Measurements from ENCODE around the gene RNU5D-1.
"Not testable (repeated sequence)": the region's sequence is repeated elsewhere in the genome, so short reads cannot be mapped to it uniquely, and the experiment has no call there.

Gene RNU5D-1

DNA sequence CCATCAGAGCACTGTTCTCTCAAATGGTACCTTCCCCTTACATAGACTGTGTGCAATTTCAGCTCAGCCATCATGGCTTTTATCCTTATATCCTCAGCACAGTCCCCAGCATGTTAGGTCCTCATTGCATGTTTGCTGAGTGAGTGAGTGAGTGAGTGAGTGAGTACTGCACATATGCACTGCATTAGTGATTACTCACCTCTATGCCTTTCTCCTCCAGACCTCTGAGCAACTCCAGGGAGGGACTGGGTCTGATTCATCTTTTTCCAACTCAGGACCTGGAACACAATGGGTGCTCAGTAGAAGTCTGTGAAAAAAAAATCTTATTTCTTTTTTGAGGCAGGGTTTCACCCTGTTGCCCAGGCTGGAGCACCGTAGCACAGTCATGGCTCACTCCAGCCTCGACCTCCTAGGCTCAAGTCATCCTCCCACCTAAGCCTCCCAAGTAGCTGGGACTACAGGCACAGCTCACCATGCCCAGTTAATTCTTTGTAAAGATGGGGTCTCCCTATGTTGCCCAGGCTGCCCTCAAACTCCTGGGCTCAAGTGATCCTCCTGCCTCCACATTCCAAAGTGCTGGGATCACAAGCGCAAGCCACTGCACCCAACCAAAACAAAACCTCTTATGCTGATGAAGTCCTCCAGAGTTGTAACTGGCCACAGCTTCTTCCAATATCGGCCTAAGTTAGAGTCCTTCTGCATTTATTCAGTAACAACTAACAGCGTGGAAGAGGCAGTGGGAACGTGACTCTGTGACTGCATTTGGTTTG, 23.7 kb downstream of the RNU5D-1 start:
- TF ChIP-seq, protein P1, sequence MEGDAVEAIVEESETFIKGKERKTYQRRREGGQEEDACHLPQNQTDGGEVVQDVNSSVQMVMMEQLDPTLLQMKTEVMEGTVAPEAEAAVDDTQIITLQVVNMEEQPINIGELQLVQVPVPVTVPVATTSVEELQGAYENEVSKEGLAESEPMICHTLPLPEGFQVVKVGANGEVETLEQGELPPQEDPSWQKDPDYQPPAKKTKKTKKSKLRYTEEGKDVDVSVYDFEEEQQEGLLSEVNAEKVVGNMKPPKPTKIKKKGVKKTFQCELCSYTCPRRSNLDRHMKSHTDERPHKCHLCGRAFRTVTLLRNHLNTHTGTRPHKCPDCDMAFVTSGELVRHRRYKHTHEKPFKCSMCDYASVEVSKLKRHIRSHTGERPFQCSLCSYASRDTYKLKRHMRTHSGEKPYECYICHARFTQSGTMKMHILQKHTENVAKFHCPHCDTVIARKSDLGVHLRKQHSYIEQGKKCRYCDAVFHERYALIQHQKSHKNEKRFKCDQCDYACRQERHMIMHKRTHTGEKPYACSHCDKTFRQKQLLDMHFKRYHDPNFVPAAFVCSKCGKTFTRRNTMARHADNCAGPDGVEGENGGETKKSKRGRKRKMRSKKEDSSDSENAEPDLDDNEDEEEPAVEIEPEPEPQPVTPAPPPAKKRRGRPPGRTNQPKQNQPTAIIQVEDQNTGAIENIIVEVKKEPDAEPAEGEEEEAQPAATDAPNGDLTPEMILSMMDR (conservative IDR thresholded peaks at IDR 0.05): no peak
- TF ChIP-seq ZFX (IDR thresholded peaks at IDR 0.05): no peak
- H3K27ac ChIP-seq: no peak overlapping the region

DNA sequence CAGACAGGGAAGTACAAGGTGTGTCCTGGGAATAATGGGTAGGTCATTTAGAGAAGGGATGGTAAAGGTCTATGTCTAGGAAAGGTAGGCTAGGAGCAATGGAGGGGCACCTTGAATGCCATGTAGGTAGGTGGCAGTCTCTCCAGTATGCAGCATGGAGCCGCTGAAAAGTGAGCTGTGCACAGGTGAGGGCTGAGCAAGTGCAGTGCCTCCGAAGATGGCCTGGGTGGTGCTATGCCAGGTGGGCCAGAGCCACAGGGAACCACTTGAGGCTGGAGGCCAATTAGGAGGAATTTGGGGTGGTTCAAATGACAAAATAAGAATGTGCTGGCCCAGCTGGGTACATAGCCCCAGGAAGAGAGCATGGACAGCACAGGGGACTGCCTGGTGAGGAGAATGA, 25.0 kb downstream of the RNU5D-1 start:
- TF ChIP-seq ZFX (IDR thresholded peaks at IDR 0.05): no peak
- TF ChIP-seq, protein P1 (conservative IDR thresholded peaks at IDR 0.05): no peak
- H3K27ac ChIP-seq: no peak overlapping the region

DNA sequence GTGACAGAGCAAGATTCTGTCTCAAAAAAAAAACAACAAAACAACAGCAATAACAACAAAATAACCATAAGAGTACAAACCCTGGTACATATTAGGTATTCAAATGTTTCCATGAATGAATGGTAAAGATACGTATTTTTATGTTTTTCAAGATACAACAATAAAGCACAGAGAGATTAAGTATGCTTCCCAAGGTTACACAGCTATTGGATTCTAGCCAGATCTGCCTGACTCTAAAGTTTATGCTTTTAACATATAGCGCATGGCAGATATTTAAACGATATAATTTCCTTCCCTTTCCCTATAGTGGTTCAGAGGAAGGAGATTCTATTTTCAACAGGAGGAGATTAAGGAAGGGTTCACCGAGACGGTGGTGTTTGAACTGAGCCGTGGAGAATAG, 25.5 kb downstream of the RNU5D-1 start:
- TF ChIP-seq ZFX (IDR thresholded peaks at IDR 0.05): no peak
- TF ChIP-seq, protein P1 (conservative IDR thresholded peaks at IDR 0.05): no peak

DNA sequence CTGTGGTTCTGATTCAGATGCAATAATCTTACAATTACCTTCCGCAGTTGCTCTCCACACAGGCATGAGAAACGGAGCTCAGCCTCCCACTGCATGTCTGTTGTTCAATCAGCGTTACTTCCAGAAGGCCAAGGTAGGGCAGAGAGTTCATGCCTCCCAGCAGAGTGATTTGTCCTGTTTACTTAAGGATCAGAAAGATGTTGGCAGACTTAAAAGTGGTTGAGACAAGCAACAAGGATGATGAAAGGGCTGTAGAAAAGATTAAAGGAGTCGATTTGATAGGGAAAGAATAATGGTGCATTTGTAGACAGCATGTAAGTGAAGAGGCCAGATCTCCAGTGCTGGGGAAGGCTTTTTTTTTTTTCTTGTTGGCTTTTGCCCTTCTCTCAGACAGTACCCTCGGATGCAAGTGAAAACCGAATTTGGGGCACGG, 29.8 kb downstream of the RNU5D-1 start:
- TF ChIP-seq, protein P1 (conservative IDR thresholded peaks at IDR 0.05): no peak
- no peak for TF ChIP-seq ZFX (IDR thresholded peaks at IDR 0.05)
- H3K27ac ChIP-seq: peak overlapping the region; percentile 28

More for the DNA sequence above, 25.5 kb downstream of the RNU5D-1 start:
- H3K27ac ChIP-seq: no peak overlapping the region

DNA sequence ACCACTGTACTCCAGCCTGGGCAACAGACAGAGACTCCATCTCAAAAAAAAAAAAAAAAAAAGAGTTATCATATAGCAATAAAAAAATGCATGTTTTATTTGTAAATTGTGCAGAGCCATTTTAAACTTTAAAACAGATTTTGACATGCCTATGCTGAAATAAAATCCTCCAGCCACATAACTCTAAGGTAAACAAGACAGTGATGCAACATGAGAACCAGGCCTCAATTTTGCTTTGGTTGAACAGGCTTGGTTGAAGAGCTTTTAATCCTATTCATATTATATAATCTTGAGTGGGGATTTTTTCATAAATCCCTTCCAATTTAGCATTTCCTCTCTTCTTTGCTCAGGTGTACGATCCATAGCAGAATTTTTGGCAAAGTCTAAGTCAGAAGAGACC, 30.4 kb downstream of the RNU5D-1 start:
- TF ChIP-seq, protein P1 (conservative IDR thresholded peaks at IDR 0.05): no peak
- no peak for TF ChIP-seq ZFX (IDR thresholded peaks at IDR 0.05)
- peak overlapping the region; percentile 28; the same call in 1 of the 2 replicates for H3K27ac ChIP-seq

DNA sequence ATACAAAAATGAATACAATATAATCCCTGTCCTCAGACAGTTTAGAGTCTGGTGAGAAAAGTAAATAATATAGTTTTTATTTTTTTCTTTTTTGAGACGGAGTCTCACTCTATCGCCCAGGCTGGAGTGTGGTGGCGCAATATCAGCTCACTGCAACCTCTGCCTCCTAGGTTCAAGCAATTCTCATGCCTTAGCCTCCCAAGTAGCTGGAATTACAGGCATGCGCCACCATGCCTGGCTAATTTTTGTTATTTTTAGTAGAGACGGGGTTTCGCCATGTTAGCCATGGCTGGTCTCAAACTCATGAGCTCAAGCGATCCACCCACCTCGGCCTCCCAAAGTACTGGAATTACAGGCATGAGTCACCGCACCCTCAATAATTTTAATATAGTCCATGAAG, 31.6 kb downstream of the RNU5D-1 start:
- H3K27ac ChIP-seq: not testable (repeated sequence)

DNA sequence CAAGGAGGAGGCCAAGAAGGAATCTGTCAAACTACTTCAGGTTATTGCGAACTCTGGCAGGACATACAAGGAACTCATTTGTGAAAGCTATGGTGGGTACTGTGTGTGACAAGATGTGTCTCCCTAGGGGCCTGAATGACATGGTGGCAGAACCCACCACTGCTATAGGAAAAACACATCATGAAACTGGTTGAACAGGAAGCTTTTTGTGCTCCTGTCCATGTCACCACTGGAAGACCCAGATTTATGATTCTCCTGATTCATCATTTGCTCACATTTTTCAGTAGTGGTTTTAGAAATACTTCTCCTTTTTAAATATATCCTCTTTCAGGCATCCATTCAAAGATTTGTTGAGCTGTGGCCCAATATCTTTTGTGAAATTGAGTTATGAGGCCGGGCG, 32.8 kb downstream of the RNU5D-1 start:
- no peak for TF ChIP-seq ZFX (IDR thresholded peaks at IDR 0.05)
- TF ChIP-seq, protein P1 (conservative IDR thresholded peaks at IDR 0.05): no peak
- H3K27ac ChIP-seq: no peak overlapping the region

Measured in C4-2B (cell line).